GM23338 (cell line): Measurements from ENCODE around the gene CRELD1. TPM values are rescaled to one million over a fixed set of nuclear protein-coding genes. Genes with fewer than 3 reads are reported as not detected.

Experiments
- ATAC-seq: fragments of 200-7000 bp; cut with Tn5 transposase; 3 replicates; pipeline ENCODE4 v1.9.1; 2020
- DNase-seq: peaks from one replicate; pipeline ENCODE4 v3.0.0-alpha.2; 2015; ENCODE audit warnings: low spot score
- H2AFZ ChIP-seq: fragments of 200-600 bp; sonication (generic); 2 replicates; pipeline ENCODE4 v1.8.0; 2016; ENCODE audit warnings: antibody characterized with exemption, mild to moderate bottlenecking, moderate library complexity
- H3F3A ChIP-seq: fragments of 200-600 bp; sonication (generic); replicated peaks from 2 replicates; pipeline ENCODE4 v1.8.0; 2017; ENCODE audit warnings: antibody characterized with exemption, mixed run types, low read depth
- H3K27ac ChIP-seq: fragments of 200-600 bp; sonication (generic); 2 replicates; pipeline ENCODE4 v1.6.1; 2016; ENCODE audit warnings: low read depth
- H3K27me3 ChIP-seq: fragments of 200-600 bp; sonication (generic); 2 replicates; pipeline ENCODE4 v1.8.0; 2016; ENCODE audit warnings: mild to moderate bottlenecking, mixed run types, moderate library complexity; ENCODE audit not compliant: insufficient read depth
- H3K36me3 ChIP-seq: fragments of 200-600 bp; sonication (generic); 2 replicates; pipeline ENCODE4 v1.8.0; 2016; ENCODE audit warnings: mild to moderate bottlenecking; ENCODE audit not compliant: insufficient read depth
- H3K4me1 ChIP-seq: fragments of 200-600 bp; sonication (generic); 2 replicates; pipeline ENCODE4 v1.8.0; 2016; ENCODE audit warnings: mild to moderate bottlenecking, moderate library complexity; ENCODE audit not compliant: insufficient read depth
- H3K4me2 ChIP-seq: fragments of 200-600 bp; sonication (generic); 2 replicates; pipeline ENCODE4 v1.7.1; 2017; ENCODE audit warnings: mixed run types
- H3K4me3 ChIP-seq: fragments of 200-600 bp; sonication (generic); 2 replicates; pipeline ENCODE4 v1.6.1; 2016; ENCODE audit warnings: mixed run types
- H3K79me2 ChIP-seq: fragments of 200-600 bp; sonication (generic); replicated peaks from 2 replicates; pipeline ENCODE4 v1.8.0; 2017; ENCODE audit warnings: mild to moderate bottlenecking; ENCODE audit not compliant: insufficient read depth
- H3K9me2 ChIP-seq: fragments of 200-600 bp; sonication (generic); 2 replicates; pipeline ENCODE4 v1.8.0; 2017; ENCODE audit not compliant: insufficient read depth
- H4K20me1 ChIP-seq: fragments of 200-600 bp; sonication (generic); replicated peaks from 2 replicates; pipeline ENCODE4 v1.8.0; 2017; ENCODE audit warnings: mild to moderate bottlenecking; ENCODE audit not compliant: insufficient read depth
- H3K27ac Mint-ChIP-seq: 2 replicates; pipeline ENCODE4 v1.8.0; 2020; ENCODE audit warnings: inconsistent platforms, mild to moderate bottlenecking, moderate library complexity, mixed read lengths
- H3K27me3 Mint-ChIP-seq: 3 replicates; pipeline ENCODE4 v1.8.0; 2022; ENCODE audit warnings: low read depth, mild to moderate bottlenecking, moderate library complexity, mixed read lengths, inconsistent platforms; ENCODE audit not compliant: insufficient read depth, poor library complexity
- H3K36me3 Mint-ChIP-seq: 3 replicates; pipeline ENCODE4 v1.8.0; 2021; ENCODE audit warnings: low read depth, mild to moderate bottlenecking, inconsistent platforms, moderate library complexity, mixed read lengths
- H3K4me1 Mint-ChIP-seq: 3 replicates; pipeline ENCODE4 v1.8.0; 2020; ENCODE audit warnings: mild to moderate bottlenecking, inconsistent platforms, mixed read lengths
- H3K4me3 Mint-ChIP-seq: 3 replicates; pipeline ENCODE4 v1.8.0; 2021; ENCODE audit warnings: moderate library complexity, mild to moderate bottlenecking, inconsistent platforms, mixed read lengths
- H3K9me3 Mint-ChIP-seq: 3 replicates; pipeline ENCODE4 v1.8.0; 2020; ENCODE audit warnings: moderate library complexity, mild to moderate bottlenecking, inconsistent platforms, mixed read lengths
- CREB1 ChIP-seq: fragments of 250-450 bp; sonication (Bioruptor Pico); IDR thresholded peaks from 2 replicates; pipeline ENCODE4 v1.5.0; 2020; ENCODE audit warnings: low read depth, mild to moderate bottlenecking, moderate library complexity
- EZH2 ChIP-seq: fragments of 200-600 bp; sonication (generic); IDR thresholded peaks from one replicate; pipeline ENCODE4 v1.8.0; 2017; ENCODE audit warnings: antibody characterized with exemption, mild to moderate bottlenecking, low read depth; ENCODE audit not compliant: unreplicated experiment
- EZH2phosphoT487 ChIP-seq: fragments of 200-600 bp; sonication (generic); IDR thresholded peaks from one replicate; pipeline ENCODE4 v1.8.1; 2018; ENCODE audit warnings: antibody characterized with exemption; ENCODE audit not compliant: unreplicated experiment
- POLR2AphosphoS5 ChIP-seq: IDR thresholded peaks from 2 replicates; pipeline ENCODE4 v1.6.1; 2016; ENCODE audit warnings: antibody characterized with exemption, low read depth
- STAT1 ChIP-seq: IDR thresholded peaks from one replicate; pipeline ENCODE4 v1.6.1; 2016; ENCODE audit warnings: antibody characterized with exemption; ENCODE audit not compliant: unreplicated experiment
- ZNF114 ChIP-seq: fragments of 250-450 bp; sonication (Bioruptor Pico); IDR thresholded peaks from 2 replicates; pipeline ENCODE4 v1.5.0; 2020; ENCODE audit warnings: mild to moderate bottlenecking, moderate library complexity
- polyA plus RNA-seq: library from polyadenylated mRNA; unstranded; fragments of >200 nt; fragmentation: Nextera tagmentation; extraction: Ambion mirVana; gene quantifications from 2 replicates; pipeline ENCODE4 v1.2.1, GENCODE V29; 2016
- total RNA-seq: library from RNA; depleted of rRNA; stranded (reverse); fragments of >200 nt; shearing (Covaris generic); gene quantifications from 2 replicates; pipeline ENCODE4 v1.2.3, GENCODE V29; 2014
- TF ChIP-seq, protein P1 (sequence below), 2 experiments: fragments of 200-600 bp in 1 of 2; sonication (generic) in 1 of 2; conservative IDR thresholded peaks; 2 replicates each; pipeline versions ENCODE4 v1.5.1 to v1.6.1; 2016 to 2017; ENCODE audit warnings: antibody characterized with exemption in 2 of 2, low read depth in 2 of 2, mild to moderate bottlenecking in 2 of 2, moderate library complexity in 1 of 2

Gene CRELD1
- total and polyA plus RNA-seq, 2 experiments from 2014 or later: 11.5 to 13.1 TPM

GRCh38 chr3:9947025-9947995, 13.7 kb downstream of the CRELD1 start:
- Histone ChIP-seq H3K9me2 (no peaks in the 10 kb centered on the region), H3K4me3 (peak overlapping the region; percentile 66), H4K20me1 (no peaks in the 10 kb centered on the region), H3K36me3 (no peaks in the 10 kb centered on the region), H3F3A (no peaks in the 10 kb centered on the region; the same call in 1 of the 2 replicates), H3K4me2 (peak overlapping the region; percentile 91), H3K27ac (no peak overlapping the region), H3K4me1 (peaks cover 9% of the 10 kb centered on the region), H3K27me3 (no peaks in the 10 kb centered on the region; the same call in 1 of the 2 replicates), H2AFZ (peak overlapping the region; percentile 81; the same call in 1 of the 2 replicates), H3K79me2 (no peaks in the 10 kb centered on the region)
- Mint-ChIP-seq H3K27me3 (peaks cover 19% of the 10 kb centered on the region), H3K4me1 (peaks cover 9% of the 10 kb centered on the region; the same call in 2 of the 3 replicates), H3K36me3 (peaks cover 8% of the 10 kb centered on the region; the same call in 1 of the 3 replicates), H3K4me3 (peak overlapping the region; percentile 84), H3K9me3 (no peaks in the 10 kb centered on the region; the same call in 2 of the 3 replicates), H3K27ac (no peak overlapping the region)
- DNase-seq (peak; percentile 81), ATAC-seq (peak; percentile 72)
- no peak for TF ChIP-seq ZNF114 (CRISPR knock-in tag)
- TF ChIP-seq POLR2AphosphoS5: peak; percentile 48; the same call in 1 of the 2 replicates
- TF ChIP-seq CREB1: peak; percentile 61
- no peak for TF ChIP-seq EZH2phosphoT487
- TF ChIP-seq, protein P1, sequence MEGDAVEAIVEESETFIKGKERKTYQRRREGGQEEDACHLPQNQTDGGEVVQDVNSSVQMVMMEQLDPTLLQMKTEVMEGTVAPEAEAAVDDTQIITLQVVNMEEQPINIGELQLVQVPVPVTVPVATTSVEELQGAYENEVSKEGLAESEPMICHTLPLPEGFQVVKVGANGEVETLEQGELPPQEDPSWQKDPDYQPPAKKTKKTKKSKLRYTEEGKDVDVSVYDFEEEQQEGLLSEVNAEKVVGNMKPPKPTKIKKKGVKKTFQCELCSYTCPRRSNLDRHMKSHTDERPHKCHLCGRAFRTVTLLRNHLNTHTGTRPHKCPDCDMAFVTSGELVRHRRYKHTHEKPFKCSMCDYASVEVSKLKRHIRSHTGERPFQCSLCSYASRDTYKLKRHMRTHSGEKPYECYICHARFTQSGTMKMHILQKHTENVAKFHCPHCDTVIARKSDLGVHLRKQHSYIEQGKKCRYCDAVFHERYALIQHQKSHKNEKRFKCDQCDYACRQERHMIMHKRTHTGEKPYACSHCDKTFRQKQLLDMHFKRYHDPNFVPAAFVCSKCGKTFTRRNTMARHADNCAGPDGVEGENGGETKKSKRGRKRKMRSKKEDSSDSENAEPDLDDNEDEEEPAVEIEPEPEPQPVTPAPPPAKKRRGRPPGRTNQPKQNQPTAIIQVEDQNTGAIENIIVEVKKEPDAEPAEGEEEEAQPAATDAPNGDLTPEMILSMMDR (conservative IDR thresholded peaks at IDR 0.05; ENCODE audit: low read depth in 2 of 2): peak; percentile 36 to 68

GRCh38 chr3:9948586-9948985, 15.0 kb downstream of the CRELD1 start:
- DNase-seq: no peak
- peaks cover 9% of the 10 kb centered on the region; the same call in 2 of the 3 replicates for H3K4me1 Mint-ChIP-seq

More at GRCh38 chr3:9948586-9948985, 15.0 kb downstream of the CRELD1 start:
- Histone ChIP-seq H3K36me3 (no peaks in the 10 kb centered on the region), H3K9me2 (no peaks in the 10 kb centered on the region), H3F3A (no peaks in the 10 kb centered on the region; the same call in 1 of the 2 replicates), H3K79me2 (no peaks in the 10 kb centered on the region), H3K4me1 (peaks cover 9% of the 10 kb centered on the region), H2AFZ (no peak overlapping the region), H3K4me3 (no peak overlapping the region), H4K20me1 (no peaks in the 10 kb centered on the region; the same call in 1 of the 2 replicates), H3K27me3 (peaks cover 6% of the 10 kb centered on the region; the same call in 1 of the 2 replicates), H3K27ac (no peak overlapping the region), H3K4me2 (no peak overlapping the region)
- no peak overlapping the region for H3K4me3 Mint-ChIP-seq
- H3K27ac Mint-ChIP-seq: no peak overlapping the region
- no peak for ATAC-seq
- peaks cover 8% of the 10 kb centered on the region; the same call in 1 of the 3 replicates for H3K36me3 Mint-ChIP-seq
- peaks cover 21% of the 10 kb centered on the region for H3K27me3 Mint-ChIP-seq
- TF ChIP-seq CREB1: no peak
- TF ChIP-seq EZH2: no peak
- TF ChIP-seq STAT1: no peak
- H3K9me3 Mint-ChIP-seq: no peaks in the 10 kb centered on the region; the same call in 2 of the 3 replicates
